ENCODE measurements around the gene YAF2.
A peak's percentile ranks its signal among the peaks of the same experiment; 100 is the strongest.

Gene YAF2

GRCh38 chr12:42143452-42144157 is 94.4 kb downstream of the YAF2 start:
- no peak for DNase-seq

- DNase-seq: no peak
Observed at GRCh38 chr12:42141981-42142606, 96.0 kb downstream of the YAF2 start.

GRCh38 chr12:42140901-42141300 is 97.1 kb downstream of the YAF2 start:
- DNase-seq: no peak

- no peak for DNase-seq
Observed at GRCh38 chr12:42135259-42135814, 102.7 kb downstream of the YAF2 start.

GRCh38 chr12:42130672-42131402 is 107.2 kb downstream of the YAF2 start:
- no peak for DNase-seq

- peak; percentile 24 for DNase-seq
Observed at GRCh38 chr12:42129595-42130204, 108.3 kb downstream of the YAF2 start.

GRCh38 chr12:42128888-42129287 is 109.2 kb downstream of the YAF2 start:
- no peak for DNase-seq

GRCh38 chr12:42128327-42128726 is 109.7 kb downstream of the YAF2 start:
- no peak for DNase-seq

GRCh38 chr12:42126963-42127362 is 111.1 kb downstream of the YAF2 start:
- peak; percentile 25 for DNase-seq

GRCh38 chr12:42125388-42125767 is 112.7 kb downstream of the YAF2 start:
- no peak for DNase-seq

- DNase-seq: no peak
Observed at GRCh38 chr12:42124764-42125387, 113.2 kb downstream of the YAF2 start.

- peak; percentile 57 for DNase-seq
Observed at GRCh38 chr12:42119085-42119633, 118.9 kb downstream of the YAF2 start.

- no peak for DNase-seq
Observed at GRCh38 chr12:42118136-42118879, 119.7 kb downstream of the YAF2 start.

- no peak for DNase-seq
Observed at GRCh38 chr12:42109031-42109430, 129.0 kb downstream of the YAF2 start.
